GM12872 (cell line): ENCODE measurements around the gene ITPR1.

Source experiments
- CTCF ChIP-seq: IDR thresholded peaks from 3 replicates; pipeline ENCODE4 v1.5.1; 2011; ENCODE audit warnings: low read depth, mild to moderate bottlenecking, low read length, moderate library complexity; ENCODE audit not compliant: insufficient read depth

Gene ITPR1

GRCh38 chr3:4806535-4807108 is 313.5 kb downstream of the ITPR1 start:
- TF ChIP-seq CTCF = no peak

DNA sequence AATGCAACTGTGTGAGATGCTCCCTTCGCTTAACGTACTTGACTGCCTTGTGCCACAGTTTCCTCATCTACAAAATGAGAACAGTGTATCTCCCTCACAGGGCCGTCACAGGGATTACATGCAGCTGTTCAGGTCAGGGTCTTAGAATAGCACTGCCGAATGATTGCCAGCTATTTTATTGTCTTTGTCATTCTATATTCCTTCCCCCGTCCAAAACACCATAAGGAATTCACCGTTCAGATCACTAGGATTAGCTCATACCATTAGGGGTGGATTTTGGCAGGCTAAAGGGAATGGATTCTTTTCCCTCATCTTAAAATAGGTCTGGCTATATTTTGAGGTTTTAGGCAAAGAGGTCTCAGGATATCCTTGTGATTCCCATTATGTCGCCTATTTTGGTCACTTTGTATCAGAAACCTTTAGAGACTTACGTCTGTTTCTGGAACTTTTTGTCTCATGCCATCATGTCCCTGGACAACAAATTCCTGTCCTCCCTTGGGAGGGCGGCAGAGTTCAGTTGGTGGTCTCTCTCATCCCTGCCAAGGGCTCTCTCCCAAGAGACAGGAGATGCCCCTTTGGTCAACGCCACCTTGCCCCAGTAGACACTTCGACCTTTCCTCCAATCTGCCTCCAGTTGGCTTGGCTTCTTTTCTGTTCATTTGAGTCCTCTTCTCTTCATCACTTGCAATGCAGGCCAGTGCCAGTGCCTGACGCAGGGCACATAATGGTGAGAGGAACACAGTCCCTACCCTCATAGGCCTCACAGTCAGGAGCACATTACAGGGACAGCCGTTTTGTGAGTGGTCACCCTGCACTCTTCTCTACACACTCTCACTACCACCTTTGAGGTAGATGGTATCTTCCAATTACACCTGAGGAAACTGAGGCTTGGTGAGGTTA is 314.5 kb downstream of the ITPR1 start:
- no peak for TF ChIP-seq CTCF

GRCh38 chr3:4808637-4809036 is 315.5 kb downstream of the ITPR1 start:
- TF ChIP-seq CTCF = no peak

DNA sequence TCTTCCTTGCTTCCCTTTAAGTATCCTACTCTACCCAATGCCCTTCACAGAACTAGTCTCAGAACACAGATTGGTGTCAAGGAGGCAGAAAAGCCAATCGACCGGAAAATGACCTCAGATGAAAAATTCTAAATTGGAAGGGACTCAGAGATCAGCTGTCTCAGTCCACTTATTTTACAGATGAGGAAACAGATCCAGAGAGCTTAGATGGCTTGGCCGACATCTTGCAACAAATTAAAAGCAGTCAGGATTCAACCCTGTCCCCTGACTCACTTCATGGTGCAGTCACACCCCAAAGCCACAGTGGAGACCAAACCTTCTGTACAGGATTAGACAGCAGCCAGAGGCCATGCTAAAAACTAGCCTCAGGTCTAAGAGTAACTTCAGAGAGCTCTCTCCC is 316.8 kb downstream of the ITPR1 start:
- TF ChIP-seq CTCF = no peak

- no peak for TF ChIP-seq CTCF
Observed at GRCh38 chr3:4812591-4812990, 319.4 kb downstream of the ITPR1 start.

GRCh38 chr3:4813909-4814304 is 320.8 kb downstream of the ITPR1 start:
- no peak for TF ChIP-seq CTCF

GRCh38 chr3:4814305-4814903 is 321.3 kb downstream of the ITPR1 start:
- TF ChIP-seq CTCF = no peak
